ENCODE data around the gene LANCL2.
A peak's percentile ranks its signal among the peaks of the same experiment; 100 is the strongest.

The LANCL2 gene

GRCh38 chr7:55365205-55365674, at the start of gene LANCL2:
TSS of gene LANCL2 (plus strand) at chr7:55365337. CDS start at chr7:55366026, 689 bp downstream.
- DNase-seq: peak; percentile 60
- H3K27me3 Mint-ChIP-seq (ENCODE audit: low read depth, poor library complexity): peaks cover 5% of the 10 kb centered on the region
- H3K4me3 Mint-ChIP-seq: peak within 1 kb of the TSS; percentile 93
- no peak for TF ChIP-seq CTCF (IDR thresholded peaks at IDR 0.05)
- peaks cover 9% of the 10 kb centered on the region for H3K36me3 Mint-ChIP-seq (ENCODE audit: low read depth)
- peaks cover 17% of the 10 kb centered on the region for H3K4me1 Mint-ChIP-seq
- H3K27ac Mint-ChIP-seq: peak within 1 kb of the TSS; percentile 100
- H3K9me3 Mint-ChIP-seq: no peaks in the 10 kb centered on the region

GRCh38 chr7:55325371-55325792, 39.8 kb upstream of the LANCL2 start:
- Mint-ChIP-seq H3K4me3 (no peak overlapping the region), H3K4me1 (no peaks in the 10 kb centered on the region), H3K27ac (no peak overlapping the region), H3K36me3 (ENCODE audit: low read depth) (no peaks in the 10 kb centered on the region), H3K27me3 (ENCODE audit: low read depth, poor library complexity) (peaks cover 7% of the 10 kb centered on the region), H3K9me3 (peaks cover 16% of the 10 kb centered on the region)
- no peak for DNase-seq
- TF ChIP-seq CTCF (IDR thresholded peaks at IDR 0.05): no peak

GRCh38 chr7:55326081-55326835, 38.9 kb upstream of the LANCL2 start:
- H3K27me3 Mint-ChIP-seq (ENCODE audit: low read depth, poor library complexity): peaks cover 3% of the 10 kb centered on the region
- DNase-seq: no peak
- H3K4me3 Mint-ChIP-seq: no peak overlapping the region
- H3K9me3 Mint-ChIP-seq: peaks cover 8% of the 10 kb centered on the region
- TF ChIP-seq CTCF (IDR thresholded peaks at IDR 0.05): no peak
- H3K27ac Mint-ChIP-seq: no peak overlapping the region
- H3K4me1 Mint-ChIP-seq: no peaks in the 10 kb centered on the region
- no peaks in the 10 kb centered on the region for H3K36me3 Mint-ChIP-seq (ENCODE audit: low read depth)

- H3K36me3 Mint-ChIP-seq (ENCODE audit: low read depth): no peaks in the 10 kb centered on the region
- no peak for TF ChIP-seq CTCF (IDR thresholded peaks at IDR 0.05)
- no peak overlapping the region for H3K4me3 Mint-ChIP-seq
- H3K27me3 Mint-ChIP-seq (ENCODE audit: low read depth, poor library complexity): peaks cover 3% of the 10 kb centered on the region
- no peaks in the 10 kb centered on the region for H3K9me3 Mint-ChIP-seq
- no peak for DNase-seq
- H3K4me1 Mint-ChIP-seq: no peaks in the 10 kb centered on the region
- no peak overlapping the region for H3K27ac Mint-ChIP-seq
These were observed 38.1 kb upstream of the LANCL2 start for GRCh38 chr7:55326945-55327626.

GRCh38 chr7:55335151-55335550, 30.0 kb upstream of the LANCL2 start:
- no peaks in the 10 kb centered on the region for H3K27me3 Mint-ChIP-seq (ENCODE audit: low read depth, poor library complexity)
- no peak overlapping the region for H3K4me3 Mint-ChIP-seq
- no peaks in the 10 kb centered on the region for H3K36me3 Mint-ChIP-seq (ENCODE audit: low read depth)
- no peak for TF ChIP-seq CTCF (IDR thresholded peaks at IDR 0.05)
- H3K27ac Mint-ChIP-seq: no peak overlapping the region
- DNase-seq: no peak
- no peaks in the 10 kb centered on the region for H3K4me1 Mint-ChIP-seq
- H3K9me3 Mint-ChIP-seq: peaks cover 4% of the 10 kb centered on the region
